ENCODE data around the gene SSTR1. TPM values are rescaled to one million over a fixed set of nuclear protein-coding genes. Genes with fewer than 3 reads are reported as not detected.

Gene SSTR1
- total RNA-seq, 1 donor from 2014 or later, result not detected

- Mint-ChIP-seq H3K36me3 (ENCODE audit: unreplicated experiment) (no peaks in the 10 kb centered on the region), H3K27ac (ENCODE audit: unreplicated experiment) (no peak overlapping the region), H3K4me3 (ENCODE audit: unreplicated experiment) (no peak overlapping the region), H3K27me3 (ENCODE audit: unreplicated experiment) (peaks cover 42% of the 10 kb centered on the region), H3K4me1 (ENCODE audit: unreplicated experiment) (no peaks in the 10 kb centered on the region), H3K9me3 (ENCODE audit: unreplicated experiment) (peaks cover 7% of the 10 kb centered on the region)
- TF ChIP-seq CTCF (IDR thresholded peaks at IDR 0.05), result no peak
- no peak for DNase-seq (ENCODE audit: extremely low spot score, unreplicated experiment)
These were observed 1.6 kb upstream of the SSTR1 start for GRCh38 chr14:38205949-38206665.

GRCh38 chr14:38206689-38207376, 871 bp upstream of the SSTR1 start:
- H3K4me1 Mint-ChIP-seq (ENCODE audit: unreplicated experiment), result no peaks in the 10 kb centered on the region
- no peak for TF ChIP-seq CTCF (IDR thresholded peaks at IDR 0.05)
- H3K27me3 Mint-ChIP-seq (ENCODE audit: unreplicated experiment), result peaks cover 47% of the 10 kb centered on the region
- peaks cover 7% of the 10 kb centered on the region for H3K9me3 Mint-ChIP-seq (ENCODE audit: unreplicated experiment)
- no peak overlapping the region for H3K4me3 Mint-ChIP-seq (ENCODE audit: unreplicated experiment)
- DNase-seq (ENCODE audit: extremely low spot score, unreplicated experiment), result no peak
- no peak overlapping the region for H3K27ac Mint-ChIP-seq (ENCODE audit: unreplicated experiment)
- H3K36me3 Mint-ChIP-seq (ENCODE audit: unreplicated experiment), result no peaks in the 10 kb centered on the region

GRCh38 chr14:38207377-38207735, 348 bp upstream of the SSTR1 start:
- Mint-ChIP-seq H3K36me3 (ENCODE audit: unreplicated experiment) (no peaks in the 10 kb centered on the region), H3K9me3 (ENCODE audit: unreplicated experiment) (peaks cover 7% of the 10 kb centered on the region), H3K27me3 (ENCODE audit: unreplicated experiment) (peaks cover 49% of the 10 kb centered on the region), H3K4me1 (ENCODE audit: unreplicated experiment) (no peaks in the 10 kb centered on the region), H3K4me3 (ENCODE audit: unreplicated experiment) (no peak overlapping the region), H3K27ac (ENCODE audit: unreplicated experiment) (no peak overlapping the region)
- TF ChIP-seq CTCF (IDR thresholded peaks at IDR 0.05), result no peak
- DNase-seq (ENCODE audit: extremely low spot score, unreplicated experiment), result no peak

GRCh38 chr14:38208618-38209562, 1.2 kb downstream of the SSTR1 start:
- no peak overlapping the region for H3K27ac Mint-ChIP-seq (ENCODE audit: unreplicated experiment)
- no peaks in the 10 kb centered on the region for H3K36me3 Mint-ChIP-seq (ENCODE audit: unreplicated experiment)
- no peak for TF ChIP-seq CTCF (IDR thresholded peaks at IDR 0.05)
- H3K4me1 Mint-ChIP-seq (ENCODE audit: unreplicated experiment), result no peaks in the 10 kb centered on the region
- peaks cover 54% of the 10 kb centered on the region for H3K27me3 Mint-ChIP-seq (ENCODE audit: unreplicated experiment)
- DNase-seq (ENCODE audit: extremely low spot score, unreplicated experiment), result no peak
- no peak overlapping the region for H3K4me3 Mint-ChIP-seq (ENCODE audit: unreplicated experiment)
- H3K9me3 Mint-ChIP-seq (ENCODE audit: unreplicated experiment), result peaks cover 7% of the 10 kb centered on the region

Data from osteocyte (in vitro differentiated cells).